CD1c-positive myeloid dendritic cell (primary cell): ENCODE data around the gene CHST10.

ENCODE experiments used
- DNase-seq: peaks from one replicate; pipeline ENCODE4 v3.0.0-alpha.2; 2016; ENCODE audit errors: extremely low spot score

Gene CHST10

DNA sequence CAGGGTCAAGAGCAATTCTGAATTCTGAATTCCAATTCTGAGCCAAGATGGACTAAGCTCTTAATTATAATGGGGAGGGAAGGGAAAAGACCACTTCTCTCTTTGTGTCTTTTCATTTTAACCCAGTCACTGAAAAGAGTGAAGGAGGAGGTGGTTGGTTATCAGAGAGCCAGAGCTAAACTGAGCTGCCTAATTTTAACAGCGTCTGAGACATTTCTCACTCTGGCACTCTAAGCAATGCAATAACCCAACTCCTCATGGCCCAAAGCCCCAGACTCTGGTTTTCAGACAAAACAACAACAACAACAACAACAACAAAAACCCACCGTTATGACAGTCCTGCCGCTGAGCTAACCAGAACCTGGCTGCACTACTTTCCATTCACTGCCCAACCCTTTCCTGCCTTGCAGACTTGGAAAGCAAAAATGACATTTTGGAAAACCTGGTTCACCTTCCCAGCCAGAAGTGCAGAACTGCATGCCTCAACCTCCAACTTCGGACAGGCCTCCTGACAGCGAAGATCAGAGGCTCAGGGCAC, 1.0 kb downstream of the CHST10 start:
- no peak for DNase-seq

DNA sequence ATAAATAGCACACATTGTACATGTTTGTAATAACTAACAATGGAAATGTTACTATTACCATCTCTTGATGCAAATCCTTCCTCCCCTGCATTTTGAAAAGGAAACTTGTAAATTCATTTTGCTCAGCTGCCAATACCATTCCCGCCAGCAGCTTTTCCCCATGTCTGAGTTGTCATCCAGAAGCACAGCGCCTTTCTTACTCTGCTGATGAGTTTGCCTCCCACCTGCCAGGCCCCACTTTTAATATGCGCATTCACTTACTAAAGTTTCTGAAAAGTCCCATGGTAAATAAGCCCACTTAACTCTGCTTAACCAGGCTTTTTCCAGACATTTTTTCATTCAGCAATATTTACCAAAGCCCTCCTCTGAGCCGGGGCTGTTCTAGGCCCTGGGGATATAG, 3.9 kb downstream of the CHST10 start:
- no peak for DNase-seq

- no peak for DNase-seq
These were observed 4.6 kb downstream of the CHST10 start for GRCh38 chr2:100412881-100413321.

DNA sequence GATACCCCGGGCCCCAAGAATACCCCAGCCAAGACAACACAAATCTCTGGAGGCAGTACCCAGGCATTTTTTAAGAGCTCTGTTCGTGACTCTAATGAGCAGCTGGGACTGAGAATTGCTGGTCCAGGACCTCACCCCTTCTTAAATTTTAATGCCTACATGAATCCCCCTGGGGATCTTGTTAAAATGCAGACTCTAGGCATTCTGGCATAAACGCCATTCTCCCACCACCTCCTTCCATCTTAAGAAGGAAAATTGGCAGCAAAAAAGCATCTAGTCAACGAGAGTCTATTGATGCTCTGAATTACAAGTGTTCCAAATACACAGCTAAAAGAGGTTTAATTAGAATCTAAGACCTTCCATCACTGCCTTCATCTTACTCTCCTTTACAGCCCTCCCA, 5.0 kb downstream of the CHST10 start:
- no peak for DNase-seq

DNA sequence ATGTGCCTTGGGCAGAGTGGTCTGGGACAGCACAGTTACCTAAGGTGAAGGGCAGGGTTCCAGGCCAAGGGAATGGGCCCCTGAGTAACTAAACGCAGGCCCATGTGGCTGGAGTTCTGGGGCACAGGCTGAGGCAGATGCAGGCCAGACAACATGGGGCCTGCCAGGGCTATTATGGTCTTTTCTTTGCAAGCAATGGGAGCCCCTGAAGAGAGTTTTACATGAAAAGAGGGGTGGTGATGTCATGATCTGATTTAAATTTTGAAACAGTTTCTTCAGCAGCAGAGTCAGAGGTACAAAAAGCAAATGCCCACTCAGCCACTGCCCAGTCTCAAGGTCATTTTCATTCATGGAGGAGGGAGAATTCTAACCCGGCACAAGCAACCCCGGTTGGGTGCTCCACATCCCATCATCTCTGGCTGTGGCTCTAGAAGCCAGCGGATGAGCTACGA, 5.6 kb downstream of the CHST10 start:
- DNase-seq, result no peak

DNA sequence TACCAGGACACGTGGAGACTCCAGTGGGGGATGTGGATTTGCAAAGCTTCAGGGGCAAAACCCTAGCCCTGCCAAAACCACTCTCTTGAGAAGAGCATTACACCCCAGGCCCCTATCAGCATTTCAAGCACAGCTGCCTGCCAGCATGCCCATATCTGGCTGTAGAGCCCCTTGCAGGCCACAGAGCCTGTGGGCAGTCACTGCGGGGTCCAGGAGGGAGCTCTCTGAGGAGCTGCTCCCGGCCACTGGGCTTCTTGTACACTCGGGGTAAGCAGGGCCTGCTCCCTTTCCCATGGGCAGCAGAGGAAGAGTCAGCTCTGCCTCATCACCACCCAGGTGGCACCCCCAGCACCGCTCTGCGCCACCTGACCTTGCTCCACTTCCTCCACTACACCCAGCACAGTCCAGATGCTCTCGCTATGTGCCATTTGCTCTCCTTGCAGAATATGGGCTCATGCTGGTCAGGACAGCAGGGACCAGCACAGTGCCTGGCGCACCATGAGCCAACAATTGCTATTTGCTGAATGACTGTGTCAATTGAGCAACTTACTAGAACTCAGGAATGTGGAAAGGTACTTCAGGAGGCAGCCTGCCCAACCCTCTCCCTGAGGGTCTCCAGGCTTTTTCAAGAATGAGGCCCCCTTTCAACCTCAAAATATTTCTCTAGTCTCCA, 7.4 kb downstream of the CHST10 start:
- DNase-seq, result no peak

DNA sequence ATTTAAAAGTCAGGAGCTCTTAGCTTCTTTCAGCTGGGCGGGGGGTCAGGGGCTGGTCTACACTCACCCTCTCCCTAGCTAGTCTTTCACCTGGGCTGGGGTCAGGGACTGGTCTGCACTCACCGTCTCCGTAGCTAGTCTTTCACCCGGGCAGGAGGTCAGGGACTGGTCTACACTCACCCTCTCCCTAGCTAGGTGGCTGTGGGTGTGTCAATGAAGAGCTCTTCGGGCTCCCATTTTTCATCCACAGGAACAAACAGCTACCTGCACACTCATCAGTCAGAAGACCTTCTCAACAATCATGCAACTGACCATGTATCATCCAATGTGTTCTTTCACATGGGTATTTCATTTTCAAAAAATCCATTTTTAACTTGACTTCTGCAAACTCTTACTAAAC, 8.0 kb downstream of the CHST10 start:
- DNase-seq, result no peak

- no peak for DNase-seq
These were observed 8.5 kb downstream of the CHST10 start for GRCh38 chr2:100408941-100409340.

DNA sequence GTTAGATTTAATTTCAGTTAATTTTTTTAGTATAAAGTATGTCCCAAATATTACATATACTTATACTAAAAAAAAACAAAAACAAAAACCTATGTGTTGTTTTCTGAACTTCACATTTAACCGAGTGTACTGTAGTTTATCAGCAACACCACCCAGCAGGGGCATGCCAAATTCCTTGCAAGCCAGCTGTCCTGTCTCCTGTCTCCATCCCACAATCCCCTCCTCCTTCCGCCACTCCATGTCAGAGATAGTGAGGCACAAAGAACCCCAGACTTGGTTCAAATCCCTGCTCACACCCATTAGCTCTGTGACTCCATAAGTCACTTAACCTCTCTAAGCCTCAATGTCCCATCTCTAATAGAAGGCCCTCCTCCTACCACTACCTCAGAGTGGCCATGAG, 9.4 kb downstream of the CHST10 start:
- DNase-seq, result no peak

DNA sequence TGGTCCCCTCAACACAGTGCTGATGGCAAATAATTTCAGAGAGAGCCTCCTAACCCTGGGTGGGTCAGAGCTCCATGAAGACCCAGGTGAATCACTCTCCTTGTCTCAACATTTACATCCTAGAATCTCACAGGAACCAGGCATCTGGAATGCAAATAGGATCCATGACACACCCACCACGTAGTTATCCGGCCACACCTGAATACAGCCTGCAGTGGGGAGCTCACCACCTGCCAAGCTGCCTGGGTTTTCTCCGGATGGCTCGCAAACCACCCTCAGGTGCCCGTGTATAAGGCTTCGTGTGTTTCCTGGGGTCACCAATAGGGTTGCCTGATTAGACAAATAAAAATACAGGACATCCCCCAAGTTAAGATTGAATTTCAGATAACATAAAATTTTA, 9.9 kb downstream of the CHST10 start:
- DNase-seq, result no peak

- no peak for DNase-seq
These were observed 10.4 kb downstream of the CHST10 start for GRCh38 chr2:100407073-100407472.

GRCh38 chr2:100406120-100406508, 11.4 kb downstream of the CHST10 start:
- no peak for DNase-seq

GRCh38 chr2:100405403-100406119, 11.9 kb downstream of the CHST10 start:
- DNase-seq, result no peak

DNA sequence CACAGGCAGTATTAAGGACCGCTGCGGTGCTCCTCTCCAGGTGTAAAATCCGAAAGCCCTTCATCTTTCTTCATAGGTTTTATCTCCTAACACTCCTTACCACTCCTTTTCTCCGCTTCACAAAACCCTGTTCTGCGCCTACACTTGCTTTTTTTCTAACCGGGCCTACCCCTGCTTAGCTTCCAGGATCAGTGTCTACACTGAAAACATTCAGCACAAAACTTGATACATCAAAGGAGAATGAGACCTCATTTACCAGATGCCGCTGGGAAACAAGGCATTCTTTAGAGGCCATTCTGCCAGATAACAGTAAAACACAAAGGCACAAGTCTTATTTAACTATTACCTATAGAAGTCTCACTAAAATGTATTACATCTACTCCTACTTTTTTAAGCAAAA, 13.1 kb downstream of the CHST10 start:
- no peak for DNase-seq

DNA sequence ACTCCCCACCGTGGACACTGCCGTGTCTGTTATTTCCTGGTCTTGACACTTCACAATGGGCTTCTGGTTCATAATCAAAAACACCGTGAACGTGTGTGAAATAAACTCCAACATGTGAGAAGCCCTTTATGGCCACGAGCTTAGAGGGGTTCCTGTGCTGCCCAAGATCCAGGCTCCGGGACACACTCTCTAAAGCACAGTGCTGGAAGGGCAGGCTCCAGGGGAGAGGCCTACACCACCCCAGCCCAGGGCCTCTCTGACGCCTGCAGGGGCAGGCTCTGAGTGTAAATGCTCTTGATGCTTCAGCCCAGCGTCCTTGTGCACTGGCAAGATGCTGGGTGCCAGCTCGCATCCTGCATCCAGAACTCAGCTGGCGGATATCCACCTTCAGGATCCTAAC, 13.7 kb downstream of the CHST10 start:
- DNase-seq, result no peak

GRCh38 chr2:100401268-100401667, 16.2 kb downstream of the CHST10 start:
- no peak for DNase-seq

- no peak for DNase-seq
These were observed 17.8 kb downstream of the CHST10 start for GRCh38 chr2:100399714-100400113.

DNA sequence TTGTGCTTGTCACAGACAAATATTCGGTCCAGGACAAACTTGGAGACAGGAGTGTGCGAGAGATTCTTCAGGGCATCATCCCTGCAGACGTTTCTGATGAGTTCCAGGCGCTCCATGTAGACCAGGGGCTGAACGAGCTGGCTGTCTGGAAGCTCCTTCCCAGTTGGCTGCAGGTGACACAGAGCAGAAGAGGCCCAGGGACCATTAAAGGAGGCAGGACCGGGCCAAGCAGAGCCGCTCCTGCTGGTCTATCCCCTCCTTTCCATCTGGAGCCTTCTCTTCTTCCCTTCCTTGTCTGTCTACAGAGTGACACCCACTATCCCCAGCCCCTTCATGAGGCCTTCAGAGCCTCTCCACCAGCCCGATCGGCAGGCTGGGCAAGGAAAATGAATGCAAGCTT, 19.5 kb downstream of the CHST10 start:
- DNase-seq, result no peak

DNA sequence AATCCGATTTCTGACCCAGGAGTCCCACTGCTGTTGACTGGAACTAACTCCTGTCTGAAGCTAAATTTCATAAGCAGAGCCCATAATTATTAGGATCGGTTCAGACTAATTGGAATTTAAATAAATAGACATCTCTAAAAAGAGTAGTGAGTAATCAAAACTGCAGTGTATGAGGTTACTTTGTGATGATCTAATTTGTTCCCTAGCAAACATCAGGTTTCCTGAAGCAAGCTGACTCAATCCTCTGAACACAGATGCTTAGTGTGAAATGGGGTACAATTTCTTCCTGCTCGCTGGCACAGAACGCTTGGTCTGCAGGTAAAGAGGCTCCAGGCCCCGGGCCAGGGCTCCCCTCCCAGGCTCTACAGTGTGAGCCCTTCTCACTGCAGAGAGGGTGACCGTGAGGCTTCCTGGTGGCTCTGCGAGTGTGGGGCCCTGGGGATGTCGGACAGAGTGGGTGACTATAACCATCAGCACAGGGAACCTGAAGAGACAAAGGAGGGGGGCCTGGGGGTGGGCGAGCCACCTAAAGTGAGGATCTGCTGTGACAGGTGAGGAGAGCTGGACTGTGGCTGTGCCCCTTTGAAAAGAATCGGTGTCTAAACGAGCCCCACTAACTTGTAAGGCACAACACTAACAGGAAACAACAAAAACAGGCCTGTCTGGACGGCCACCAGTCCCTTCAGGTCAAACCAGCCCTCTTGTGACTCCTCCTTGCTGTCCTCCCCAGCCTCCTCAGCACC, 20.2 kb downstream of the CHST10 start:
- DNase-seq, result no peak

GRCh38 chr2:100396483-100396882, 21.0 kb downstream of the CHST10 start:
- no peak for DNase-seq

DNA sequence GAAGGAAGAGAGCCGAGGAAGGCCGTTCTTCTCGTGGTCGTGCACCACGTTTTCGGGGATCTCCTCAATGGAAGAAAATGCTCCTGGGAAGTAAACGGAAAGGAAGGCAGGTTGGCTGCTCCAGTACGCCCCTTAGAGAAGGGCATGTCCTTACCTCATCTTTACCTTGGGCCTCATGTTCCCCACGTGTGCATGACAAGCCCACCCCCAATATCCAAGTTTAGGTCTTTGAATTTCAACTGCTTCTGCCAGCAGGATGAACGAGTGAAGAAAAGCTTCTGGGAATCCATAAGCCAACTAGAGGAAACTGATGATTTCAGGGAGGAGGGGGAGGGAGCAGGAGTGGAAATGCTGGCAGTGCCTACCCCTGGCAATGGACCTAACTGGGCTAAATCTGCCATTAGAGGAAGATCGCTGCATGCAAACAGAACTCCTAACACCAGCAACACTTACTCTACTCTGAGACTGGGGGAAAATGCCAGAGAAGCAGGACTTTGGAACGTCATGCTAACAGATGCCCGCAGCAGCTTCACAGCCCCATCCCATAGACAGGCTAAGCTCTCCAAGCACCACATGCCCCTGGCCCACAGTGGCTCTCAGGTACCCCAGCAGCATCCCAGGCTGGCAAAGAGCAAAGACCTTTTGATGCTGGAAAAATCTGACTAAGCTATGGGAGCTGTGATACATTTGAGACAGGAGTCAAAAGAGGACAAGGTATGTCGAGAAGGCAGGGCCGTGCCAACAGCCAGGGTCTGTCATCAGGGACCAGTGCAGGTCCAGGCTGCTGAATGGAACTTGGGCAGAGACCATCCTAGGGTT, 21.7 kb downstream of the CHST10 start:
- no peak for DNase-seq
